Stimulated activated CD8-positive, alpha-beta memory T cell treated with anti-CD3 and anti-CD28 coated beads, Interleukin-4, amount 100 ng/mL, for 4 hours (primary cell): ENCODE data around the gene TRIM41.
"Not testable (repeated sequence)": the region's sequence is repeated elsewhere in the genome, so short reads cannot be mapped to it uniquely, and the experiment has no call there.

Experiments used
- DNase-seq, 2 donors: peaks; one replicate each; pipeline ENCODE4 v3.0.0-alpha.2; 2020; ENCODE audit warnings: low read depth in 2 of 2, low spot score in 1 of 2

Gene TRIM41

GRCh38 chr5:181192337-181193046 is 30.6 kb upstream of the TRIM41 start:
- no peak for DNase-seq

DNA sequence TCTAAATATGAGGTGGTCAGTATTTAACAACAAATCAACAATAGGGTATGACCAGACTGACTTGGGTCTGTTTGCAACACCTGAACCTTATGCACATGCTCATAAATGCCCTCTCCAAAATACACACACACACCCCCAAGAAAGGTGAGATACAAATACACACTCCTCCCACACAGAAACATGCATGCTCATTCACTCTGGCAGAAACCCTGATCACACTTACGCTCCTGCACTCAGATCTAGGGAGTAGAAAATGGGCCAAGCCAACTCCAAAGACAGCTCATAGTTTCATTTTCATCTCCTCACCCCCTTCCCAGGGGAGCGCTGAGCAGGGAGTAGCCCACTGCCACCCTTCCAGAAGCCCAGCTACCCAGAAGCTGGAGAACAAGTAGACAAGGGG is 29.4 kb upstream of the TRIM41 start:
- DNase-seq, result no peak

GRCh38 chr5:181194489-181195248 is 28.4 kb upstream of the TRIM41 start:
- DNase-seq, result no peak

- no peak for DNase-seq
These were observed 27.8 kb upstream of the TRIM41 start for GRCh38 chr5:181195249-181195761.

DNA sequence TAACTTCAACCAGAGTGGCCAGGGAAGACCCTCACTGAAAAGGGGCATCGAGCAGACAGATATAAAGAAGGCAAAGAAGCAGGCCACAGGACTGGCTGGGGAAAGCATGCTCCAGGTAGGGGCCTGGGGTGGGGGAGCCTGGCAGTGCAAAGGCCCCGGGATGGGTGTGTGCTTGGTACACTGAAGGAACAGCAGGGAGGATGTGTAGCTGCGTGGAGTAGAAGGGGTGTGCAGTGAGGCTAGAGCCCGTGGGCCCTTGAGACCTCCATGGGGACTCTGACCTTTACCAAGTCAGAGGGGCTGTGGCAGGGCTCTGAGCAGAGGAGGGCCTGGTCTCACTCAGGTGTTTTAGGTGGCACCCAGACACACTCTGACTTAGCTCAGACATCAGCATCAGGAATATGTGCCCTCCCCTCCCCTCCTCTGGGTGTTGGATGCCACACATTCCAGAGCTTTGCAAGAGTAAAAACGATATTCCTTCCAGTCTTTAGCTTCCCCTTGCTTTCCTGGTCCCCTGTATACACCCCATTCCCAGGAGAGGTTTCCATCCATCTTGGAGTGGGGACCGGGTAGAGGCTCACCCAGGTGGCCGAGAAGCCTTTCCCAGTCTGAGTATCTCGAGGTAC is 25.6 kb upstream of the TRIM41 start:
- no peak for DNase-seq

DNA sequence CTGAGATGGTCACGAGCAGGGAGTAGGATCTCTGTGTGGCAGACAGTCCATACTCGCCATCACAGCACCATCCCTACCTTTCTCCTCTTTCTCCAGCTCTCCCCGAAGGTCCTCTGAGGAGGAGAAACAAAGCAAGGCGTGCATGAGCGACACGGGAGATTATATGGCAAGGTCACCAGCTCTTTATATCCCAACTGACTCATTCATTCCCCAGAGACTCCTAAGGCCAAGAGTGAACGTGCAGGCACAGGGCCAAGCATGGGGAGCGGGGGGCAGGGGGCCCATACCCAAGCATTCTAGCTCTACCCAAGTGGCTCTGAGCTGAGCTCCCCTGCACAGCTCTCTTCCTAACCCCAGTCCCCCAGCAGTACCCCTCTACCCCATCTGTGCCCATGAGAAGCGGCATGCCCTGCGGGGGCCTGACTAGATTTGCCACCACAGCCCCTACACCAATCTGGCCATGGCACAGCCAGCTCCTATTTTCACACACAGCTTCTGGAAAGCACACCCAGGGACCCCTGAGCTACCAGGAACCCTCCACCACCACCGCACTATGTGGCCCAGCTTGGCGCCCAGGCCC is 24.9 kb upstream of the TRIM41 start:
- DNase-seq, result no peak

DNA sequence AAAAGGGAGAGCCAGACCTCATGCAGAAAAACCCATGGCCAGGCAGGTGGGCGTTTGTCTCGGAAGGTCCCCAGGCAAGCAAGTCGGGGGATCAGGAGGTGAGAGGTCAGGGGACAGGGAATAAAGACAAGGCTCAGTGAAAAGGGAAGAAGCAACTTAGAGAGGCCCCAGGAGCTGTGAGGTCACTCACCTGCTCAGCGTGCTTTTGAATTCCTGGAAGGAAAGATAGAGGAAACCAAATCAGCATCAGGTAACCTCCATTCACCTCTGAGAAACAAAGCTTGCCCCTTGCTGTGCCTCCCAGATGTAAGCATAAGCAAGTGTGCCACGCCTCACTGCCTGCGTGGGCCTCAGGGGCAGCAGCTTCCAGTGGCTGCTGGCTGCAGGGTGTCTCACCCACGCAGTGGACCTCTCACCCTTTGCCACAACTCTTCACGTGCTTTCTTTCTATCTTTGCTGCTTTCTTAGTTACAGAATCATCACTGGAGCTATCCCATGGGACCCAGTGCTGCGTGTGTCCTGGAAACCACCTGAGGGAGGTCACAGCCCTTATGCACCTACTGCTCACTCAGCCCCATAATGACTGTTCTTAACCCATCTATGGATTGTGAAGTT is 24.1 kb upstream of the TRIM41 start:
- DNase-seq, result no peak

- DNase-seq, result no peak
These were observed 23.0 kb upstream of the TRIM41 start for GRCh38 chr5:181199881-181200638.

GRCh38 chr5:181200816-181201215 is 22.3 kb upstream of the TRIM41 start:
- no peak for DNase-seq

GRCh38 chr5:181203093-181203711 is 19.9 kb upstream of the TRIM41 start:
- no peak for DNase-seq

GRCh38 chr5:181203777-181204112 is 19.3 kb upstream of the TRIM41 start:
- no peak for DNase-seq

DNA sequence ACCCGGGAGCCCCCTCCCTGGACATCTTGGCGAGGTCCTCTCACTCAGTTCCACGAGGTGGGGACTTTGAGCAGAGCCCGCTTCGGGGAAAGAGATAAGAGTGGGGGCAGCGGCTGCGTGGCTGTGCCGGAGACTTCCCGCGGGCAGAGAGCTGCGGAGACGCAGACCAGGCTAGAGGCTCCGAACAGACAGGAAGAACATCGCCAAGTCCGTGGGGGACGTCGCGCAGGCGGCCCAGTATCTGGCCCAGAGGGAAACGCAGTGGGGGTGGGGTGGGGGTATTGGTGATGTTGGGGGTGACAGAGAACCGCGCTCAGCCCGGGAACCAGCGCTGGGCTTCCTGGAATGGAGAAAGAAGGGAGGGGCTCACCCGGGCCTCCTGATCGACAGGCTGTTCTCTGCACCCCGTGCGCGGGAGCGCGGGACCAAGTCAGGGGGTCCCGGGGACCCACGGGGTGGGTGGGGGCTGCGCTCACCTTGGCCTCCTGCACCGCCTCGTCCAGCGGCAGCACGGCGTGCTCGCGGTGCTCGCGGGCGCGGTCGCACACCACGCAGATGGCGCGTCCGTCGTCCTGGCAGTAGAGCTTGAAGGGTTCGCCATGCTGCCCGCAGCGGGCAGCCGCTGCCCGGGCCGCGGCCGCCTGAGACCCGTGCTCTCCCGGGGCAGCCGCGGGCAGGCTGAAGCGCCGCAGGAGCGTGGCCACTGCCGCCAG is 18.8 kb upstream of the TRIM41 start:
- no peak for DNase-seq

DNA sequence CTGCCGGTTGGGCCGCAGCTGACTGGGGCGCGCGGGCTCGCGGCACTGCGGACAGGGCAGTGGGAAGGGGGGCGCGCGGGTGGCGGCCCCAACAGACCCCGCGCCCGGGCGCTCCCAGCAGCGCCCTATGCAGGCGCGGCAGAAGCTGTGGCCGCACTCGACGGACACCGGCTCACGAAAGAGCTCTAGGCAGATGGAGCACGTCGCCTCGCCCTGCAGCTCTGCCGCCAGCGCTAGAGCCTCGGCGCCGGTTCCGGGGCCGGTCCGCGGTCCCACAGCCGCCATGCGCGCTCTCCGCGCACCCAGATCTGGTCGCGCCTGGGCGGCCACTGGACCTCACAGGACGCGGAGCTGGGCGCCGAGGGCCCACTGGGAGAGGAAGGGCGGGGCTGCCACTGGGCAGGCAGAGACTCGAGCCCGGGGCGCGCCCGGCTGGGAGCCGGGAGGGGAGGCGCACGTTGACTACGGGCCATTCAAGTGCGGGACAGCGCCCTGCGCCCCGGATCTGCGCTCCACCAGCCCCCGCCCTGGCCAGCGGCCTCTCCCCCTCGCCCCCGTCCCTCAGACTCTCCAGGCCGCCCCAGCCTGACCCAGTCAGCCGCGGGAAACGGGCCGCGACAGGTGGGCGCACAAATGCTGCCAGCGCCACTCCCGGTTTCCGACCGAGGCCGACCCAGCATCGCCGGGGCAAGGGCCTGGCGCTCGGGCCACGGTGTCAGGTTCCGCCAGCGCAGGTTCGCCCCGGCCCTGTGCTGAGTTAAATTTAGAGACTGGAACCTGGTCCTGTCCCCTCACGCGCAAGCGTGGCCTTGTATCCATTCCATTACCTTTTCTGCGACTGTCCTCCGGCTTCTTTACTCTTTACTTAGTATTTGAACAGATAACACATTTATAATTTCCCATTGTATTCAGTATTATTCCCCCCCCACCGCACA is 18.0 kb upstream of the TRIM41 start, which contains the start of gene TRIM7:
TSS of gene TRIM7 (minus strand) at position 371 of the 935 bp plus-strand sequence. CDS start at position 285, 86 bp downstream.
- DNase-seq, result no peak

GRCh38 chr5:181205761-181206649 is 17.1 kb upstream of the TRIM41 start:
- no peak for DNase-seq

- peak; percentile 67 to 81 for DNase-seq
These were observed 15.7 kb upstream of the TRIM41 start for GRCh38 chr5:181207214-181207959.

GRCh38 chr5:181207960-181208253 is 15.2 kb upstream of the TRIM41 start:
- no peak for DNase-seq

GRCh38 chr5:181209006-181209405 is 14.1 kb upstream of the TRIM41 start:
- not testable (repeated sequence) for DNase-seq
